ENCODE measurements around the gene NEMP2.

The NEMP2 gene

GRCh38 chr2:190465060-190465459 is 69.5 kb downstream of the NEMP2 start:
- no peak for DNase-seq (ENCODE audit: low spot score)
- no peak for TF ChIP-seq CTCF (IDR thresholded peaks at IDR 0.05; ENCODE audit: poor library complexity, severe bottlenecking)
- Histone ChIP-seq H3K4me1 (ENCODE audit: insufficient read depth, poor library complexity, severe bottlenecking) (peaks cover 22% of the 10 kb centered on the region), H3K36me3 (ENCODE audit: low read depth) (no peaks in the 10 kb centered on the region), H3K4me3 (ENCODE audit: severe bottlenecking) (no peak overlapping the region), H3K27me3 (ENCODE audit: insufficient read depth, poor library complexity, severe bottlenecking) (no peaks in the 10 kb centered on the region), H3K9me3 (ENCODE audit: severe bottlenecking) (no peaks in the 10 kb centered on the region), H3K27ac (ENCODE audit: poor library complexity, severe bottlenecking) (no peak overlapping the region)
- no peak for ATAC-seq (ENCODE audit: low read depth)

GRCh38 chr2:190462611-190463010 is 71.9 kb downstream of the NEMP2 start:
- Histone ChIP-seq H3K27me3 (ENCODE audit: insufficient read depth, poor library complexity, severe bottlenecking) (no peaks in the 10 kb centered on the region), H3K36me3 (ENCODE audit: low read depth) (no peaks in the 10 kb centered on the region), H3K27ac (ENCODE audit: poor library complexity, severe bottlenecking) (no peak overlapping the region), H3K4me1 (ENCODE audit: insufficient read depth, poor library complexity, severe bottlenecking) (peaks cover under 1% of the 10 kb centered on the region), H3K9me3 (ENCODE audit: severe bottlenecking) (no peaks in the 10 kb centered on the region), H3K4me3 (ENCODE audit: severe bottlenecking) (no peak overlapping the region)
- ATAC-seq (ENCODE audit: low read depth) (no peak), DNase-seq (ENCODE audit: low spot score) (no peak)
- no peak for TF ChIP-seq CTCF (IDR thresholded peaks at IDR 0.05; ENCODE audit: poor library complexity, severe bottlenecking)

- ATAC-seq (ENCODE audit: low read depth) (no peak), DNase-seq (ENCODE audit: low spot score) (no peak)
- Histone ChIP-seq H3K4me1 (ENCODE audit: insufficient read depth, poor library complexity, severe bottlenecking) (no peaks in the 10 kb centered on the region), H3K36me3 (ENCODE audit: low read depth) (no peaks in the 10 kb centered on the region), H3K27me3 (ENCODE audit: insufficient read depth, poor library complexity, severe bottlenecking) (no peaks in the 10 kb centered on the region), H3K27ac (ENCODE audit: poor library complexity, severe bottlenecking) (no peak overlapping the region), H3K4me3 (ENCODE audit: severe bottlenecking) (no peak overlapping the region), H3K9me3 (ENCODE audit: severe bottlenecking) (no peaks in the 10 kb centered on the region)
- no peak for TF ChIP-seq CTCF (IDR thresholded peaks at IDR 0.05; ENCODE audit: poor library complexity, severe bottlenecking)
Measured at GRCh38 chr2:190462181-190462580, 72.3 kb downstream of the NEMP2 start.

GRCh38 chr2:190460487-190460886 is 74.0 kb downstream of the NEMP2 start:
- no peak overlapping the region for H3K4me3 ChIP-seq (ENCODE audit: severe bottlenecking)
- H3K27me3 ChIP-seq (ENCODE audit: insufficient read depth, poor library complexity, severe bottlenecking), result no peaks in the 10 kb centered on the region
- no peak for TF ChIP-seq CTCF (IDR thresholded peaks at IDR 0.05; ENCODE audit: poor library complexity, severe bottlenecking)
- DNase-seq (ENCODE audit: low spot score) (no peak), ATAC-seq (ENCODE audit: low read depth) (no peak)
- H3K9me3 ChIP-seq (ENCODE audit: severe bottlenecking), result no peaks in the 10 kb centered on the region
- H3K27ac ChIP-seq (ENCODE audit: poor library complexity, severe bottlenecking), result no peak overlapping the region
- no peaks in the 10 kb centered on the region for H3K36me3 ChIP-seq (ENCODE audit: low read depth)
- H3K4me1 ChIP-seq (ENCODE audit: insufficient read depth, poor library complexity, severe bottlenecking), result no peaks in the 10 kb centered on the region

- H3K27me3 ChIP-seq (ENCODE audit: insufficient read depth, poor library complexity, severe bottlenecking), result no peaks in the 10 kb centered on the region
- H3K27ac ChIP-seq (ENCODE audit: poor library complexity, severe bottlenecking), result no peak overlapping the region
- TF ChIP-seq CTCF (IDR thresholded peaks at IDR 0.05; ENCODE audit: poor library complexity, severe bottlenecking), result no peak
- no peaks in the 10 kb centered on the region for H3K36me3 ChIP-seq (ENCODE audit: low read depth)
- no peaks in the 10 kb centered on the region for H3K9me3 ChIP-seq (ENCODE audit: severe bottlenecking)
- H3K4me1 ChIP-seq (ENCODE audit: insufficient read depth, poor library complexity, severe bottlenecking), result no peaks in the 10 kb centered on the region
- ATAC-seq (ENCODE audit: low read depth) (no peak), DNase-seq (ENCODE audit: low spot score) (no peak)
- H3K4me3 ChIP-seq (ENCODE audit: severe bottlenecking), result no peak overlapping the region
Measured at GRCh38 chr2:190459881-190460280, 74.6 kb downstream of the NEMP2 start.

All from RWPE2 (cell line).